HG03354 (cell line): ENCODE measurements around the gene PMIS2.
A peak's percentile ranks its signal among the peaks of the same experiment; 100 is the strongest.

Experiments used
- ATAC-seq: cut with Tn5 transposase; IDR thresholded peaks from one replicate; pipeline ENCODE4 v1.9.1; 2021; ENCODE audit warnings: mild to moderate bottlenecking; ENCODE audit not compliant: unreplicated experiment, poor library complexity, severe bottlenecking

The PMIS2 gene

DNA sequence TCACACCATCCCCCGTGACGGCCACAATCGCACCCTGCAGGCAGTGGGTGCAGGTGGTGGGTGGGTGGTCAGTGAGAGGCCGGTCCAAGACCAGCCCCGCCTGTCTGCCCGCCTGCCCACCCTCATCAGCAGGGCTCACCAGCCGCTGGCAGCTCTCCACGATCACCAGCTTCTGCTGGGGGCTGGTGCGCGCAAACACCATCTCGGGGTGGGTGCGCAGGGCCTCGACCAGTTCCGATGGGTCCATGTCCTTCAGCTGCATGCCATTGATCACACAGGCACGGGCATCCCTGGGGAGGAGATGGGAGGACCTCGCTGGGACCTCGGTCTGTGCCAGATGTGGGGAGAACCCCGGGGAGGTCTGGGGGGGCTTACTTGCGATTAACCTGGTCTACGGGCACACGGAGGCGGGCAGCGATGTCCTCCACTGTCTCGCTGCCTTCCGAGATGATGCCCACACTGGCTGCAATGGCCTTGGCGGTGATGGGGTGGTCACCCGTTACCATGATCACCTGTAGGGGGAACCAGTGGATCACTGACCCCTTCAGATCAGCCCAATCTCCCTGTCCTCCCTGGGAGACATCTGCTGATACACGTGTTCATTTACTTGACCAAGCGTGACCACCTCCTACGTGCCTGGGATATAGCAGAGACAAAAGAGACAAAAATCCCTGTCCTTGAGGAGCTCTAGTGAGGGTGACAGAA lies 30.5 kb upstream of the PMIS2 start:
- ATAC-seq, result no peak

DNA sequence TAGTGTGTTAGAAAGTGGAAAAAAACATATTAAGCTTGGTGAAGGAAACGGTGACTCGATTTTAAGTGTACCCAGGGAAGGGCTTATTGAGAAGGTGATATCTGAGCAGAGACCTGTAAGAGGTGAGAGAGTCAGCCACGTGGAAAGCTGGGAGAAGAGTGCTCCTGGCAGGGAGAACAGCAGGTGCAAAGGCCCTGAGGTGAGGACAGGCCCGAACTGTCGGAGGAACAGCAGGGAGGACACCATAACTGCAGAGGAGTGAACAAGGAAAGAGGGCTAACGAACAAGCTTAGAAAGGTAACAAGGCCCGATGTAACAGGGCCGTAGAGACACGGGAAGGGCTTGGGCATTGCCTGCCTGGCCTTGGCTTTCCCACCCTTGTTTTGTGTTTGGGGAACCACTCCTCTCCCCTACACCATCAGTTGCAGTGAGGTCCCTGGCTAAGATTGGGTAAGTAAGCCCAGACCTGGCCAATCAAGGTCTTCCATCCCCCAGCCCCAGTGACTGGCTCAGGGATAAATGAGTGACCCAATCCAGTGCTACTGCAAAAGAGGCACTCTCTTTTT lies 29.9 kb upstream of the PMIS2 start:
- ATAC-seq, result no peak

DNA sequence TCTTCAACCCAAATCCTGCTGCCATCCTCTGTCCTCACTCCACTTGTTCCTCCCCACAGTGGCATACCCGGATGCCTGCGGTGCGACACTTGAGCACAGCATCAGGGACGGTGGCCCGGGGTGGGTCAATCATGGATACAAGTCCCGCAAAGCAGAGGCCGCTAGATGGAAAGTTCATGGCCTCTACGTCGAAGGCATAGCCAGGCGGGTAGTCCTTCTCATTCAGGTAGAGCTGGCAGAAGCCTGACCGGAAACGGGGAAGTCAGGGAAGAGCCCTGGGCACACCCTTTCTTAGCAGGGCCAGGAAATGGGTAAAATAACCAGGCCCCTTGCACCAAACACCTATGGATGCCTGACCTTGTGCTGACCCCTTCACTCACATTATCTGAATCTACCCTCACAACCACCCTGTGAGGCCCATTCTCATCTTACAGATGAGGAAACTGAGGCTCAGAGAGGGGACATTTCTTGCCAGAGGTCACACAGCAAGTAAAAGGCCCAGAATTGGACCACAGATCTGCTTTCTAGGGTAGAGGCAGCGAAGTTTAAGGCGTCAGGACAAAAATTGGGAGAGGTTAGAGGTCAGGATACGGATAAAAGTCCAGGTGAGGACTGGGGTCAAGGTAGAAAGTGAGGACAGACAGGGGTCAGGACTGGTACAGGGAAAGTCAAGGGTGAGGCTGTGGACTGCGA lies 29.0 kb upstream of the PMIS2 start:
- no peak for ATAC-seq

DNA sequence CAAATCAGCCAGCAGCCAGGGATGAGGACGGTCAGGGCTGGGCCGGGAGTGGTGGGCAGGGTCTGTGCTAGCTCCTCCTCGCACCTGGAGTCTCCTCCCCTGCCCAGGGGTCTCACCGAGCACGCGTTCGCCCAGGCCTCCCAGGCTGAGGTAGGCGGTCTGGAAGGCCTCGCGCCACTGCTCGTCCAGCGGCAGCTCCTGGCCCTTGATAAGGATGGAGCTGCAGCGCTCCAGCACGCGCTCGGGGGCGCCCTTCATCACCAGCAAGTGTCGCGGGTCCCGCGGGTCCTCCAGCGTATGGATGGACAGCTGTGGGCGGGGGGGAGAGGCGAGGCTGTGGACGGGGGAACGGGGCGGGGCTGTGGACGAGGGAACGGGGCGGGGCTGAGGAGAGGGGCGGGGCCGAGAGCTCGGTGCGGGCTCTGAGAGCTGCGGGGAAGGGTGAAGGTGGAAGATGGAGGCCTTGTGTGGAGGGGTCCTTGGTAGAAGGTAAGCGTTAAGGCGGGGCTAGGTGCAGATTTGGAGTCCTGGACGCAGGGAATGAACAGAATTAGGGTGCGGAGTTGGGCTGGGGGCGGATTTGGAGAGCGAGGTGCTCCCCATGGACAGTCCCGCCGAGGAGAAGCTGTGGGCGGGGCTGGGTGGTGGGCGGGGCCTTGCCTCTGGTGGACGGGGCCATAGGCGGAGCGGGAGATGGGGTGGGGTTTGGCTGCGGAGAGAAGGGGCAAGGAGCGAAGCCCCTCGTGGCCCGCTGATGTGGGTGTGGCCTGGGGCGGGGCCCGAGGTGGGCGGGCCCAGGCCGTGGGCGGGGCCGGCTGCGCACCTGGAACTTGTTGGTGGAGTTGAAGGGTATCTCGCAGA lies 28.2 kb upstream of the PMIS2 start:
- ATAC-seq, result no peak

DNA sequence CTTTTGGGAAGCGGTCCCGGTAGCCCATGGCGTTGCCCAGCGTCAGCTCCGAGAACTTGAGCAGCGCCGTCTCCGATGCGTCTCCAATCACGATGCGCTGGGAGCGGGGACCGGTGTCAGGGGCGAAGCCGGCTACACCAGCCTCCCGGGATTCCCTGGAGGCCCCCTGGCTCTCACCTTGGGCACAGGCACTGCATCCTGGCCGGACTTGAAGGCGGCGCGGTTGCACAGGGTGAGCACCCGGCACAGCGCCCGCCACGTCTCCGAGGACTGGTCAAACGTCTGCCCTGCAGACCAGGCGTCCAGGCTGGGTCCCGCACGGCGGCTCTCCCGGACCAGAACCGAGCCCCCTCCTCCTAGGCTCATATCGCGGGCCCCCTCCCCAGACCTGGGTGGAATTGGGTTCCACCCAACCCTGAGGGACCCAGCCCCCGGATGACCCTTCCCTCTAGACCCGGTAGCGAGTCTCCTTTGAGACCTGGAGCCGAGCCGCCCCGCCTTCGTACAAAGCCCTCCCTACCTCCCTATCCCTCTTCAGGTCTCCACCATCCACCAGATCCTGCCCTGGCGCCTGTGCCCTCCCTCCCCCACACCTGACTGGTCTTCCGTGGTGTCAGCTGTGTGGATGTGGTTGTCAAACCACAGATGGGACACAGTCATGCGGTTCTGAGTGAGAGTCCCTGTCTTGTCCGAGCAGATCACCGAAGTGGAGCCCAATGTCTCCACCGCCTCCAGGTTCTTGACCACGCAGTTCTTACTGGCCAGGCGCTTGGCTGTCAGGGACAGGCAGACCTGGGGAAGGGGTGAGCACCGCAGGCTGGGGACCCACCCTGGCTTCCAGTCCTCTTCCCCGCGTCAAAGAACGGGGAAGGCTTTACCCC lies 27.3 kb upstream of the PMIS2 start:
- no peak for ATAC-seq

DNA sequence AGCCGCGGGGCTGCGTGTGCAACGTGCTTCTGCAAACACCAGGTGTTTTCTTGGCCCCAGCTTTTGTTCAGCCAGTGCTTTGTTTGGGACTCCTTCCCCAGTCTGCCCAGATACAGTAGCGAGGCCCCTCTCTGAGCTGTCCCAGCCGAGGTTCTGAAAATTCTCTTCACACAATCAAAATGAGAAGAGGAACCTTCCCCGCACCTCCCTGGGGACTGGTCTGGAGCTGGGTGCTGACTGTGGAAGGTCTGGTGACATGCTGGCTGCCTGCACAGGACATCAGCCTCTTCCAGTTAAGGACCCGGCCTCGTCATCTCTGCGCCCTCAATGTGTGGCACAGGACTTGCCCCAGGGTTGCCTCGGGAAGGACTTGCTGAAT lies 26.7 kb upstream of the PMIS2 start:
- peak; percentile 74 for ATAC-seq

DNA sequence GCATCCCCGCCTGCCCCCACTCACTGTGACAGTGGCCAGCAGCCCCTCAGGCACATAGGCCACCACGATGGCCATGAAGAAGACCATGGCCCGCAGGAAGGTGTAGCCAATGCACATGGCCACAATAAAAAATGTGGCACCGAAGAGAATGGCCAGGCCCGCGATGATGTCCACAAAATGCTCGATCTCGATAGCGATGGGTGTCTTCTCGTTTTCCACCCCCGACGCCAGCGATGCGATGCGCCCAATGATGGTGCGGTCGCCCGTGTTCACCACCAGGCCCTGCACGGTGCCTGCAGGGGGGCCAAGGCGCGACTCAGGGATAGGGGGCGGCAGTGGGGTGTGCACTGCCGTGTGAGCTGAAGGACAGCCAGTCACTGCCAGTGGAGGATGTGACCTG lies 26.2 kb upstream of the PMIS2 start:
- ATAC-seq, result no peak

DNA sequence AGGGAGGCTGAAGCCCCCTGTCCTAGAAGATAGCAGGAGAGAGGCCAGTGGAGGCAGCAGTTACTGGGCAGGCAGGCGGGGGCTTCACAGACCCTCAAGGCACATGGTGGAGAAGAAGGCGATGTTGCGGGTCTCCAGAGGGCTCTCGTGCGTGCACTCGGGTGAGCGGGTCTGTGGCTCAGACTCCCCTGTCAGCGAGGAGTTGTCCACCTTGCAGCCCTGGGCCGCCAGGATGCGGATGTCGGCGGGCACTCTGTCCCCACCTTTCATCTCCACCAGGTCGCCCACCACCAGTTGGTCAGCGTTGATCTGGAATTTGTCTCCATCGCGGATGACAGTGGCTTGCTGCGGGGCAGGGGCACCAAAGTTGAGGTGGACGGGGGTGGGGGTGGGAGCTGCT lies 25.7 kb upstream of the PMIS2 start:
- ATAC-seq, result no peak

DNA sequence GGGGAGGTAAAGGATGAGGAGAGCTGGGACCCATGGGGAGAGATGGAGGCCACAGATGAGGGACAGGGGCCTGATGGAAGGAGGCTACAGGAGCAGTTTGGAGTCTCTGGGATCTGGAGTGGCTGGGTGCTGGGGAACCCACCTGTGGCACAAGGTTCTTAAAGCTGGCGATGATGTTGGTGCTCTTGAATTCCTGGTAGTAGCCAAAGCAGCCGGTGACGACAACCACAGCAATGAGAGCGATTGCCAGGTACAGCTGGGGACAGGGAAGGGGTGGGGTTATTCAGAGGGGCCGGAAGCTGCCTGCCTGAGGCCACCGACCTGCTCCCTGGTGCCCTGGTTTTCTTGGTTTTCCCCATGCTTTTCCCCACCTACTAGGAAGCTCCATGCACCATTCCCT lies 25.3 kb upstream of the PMIS2 start:
- ATAC-seq, result no peak

DNA sequence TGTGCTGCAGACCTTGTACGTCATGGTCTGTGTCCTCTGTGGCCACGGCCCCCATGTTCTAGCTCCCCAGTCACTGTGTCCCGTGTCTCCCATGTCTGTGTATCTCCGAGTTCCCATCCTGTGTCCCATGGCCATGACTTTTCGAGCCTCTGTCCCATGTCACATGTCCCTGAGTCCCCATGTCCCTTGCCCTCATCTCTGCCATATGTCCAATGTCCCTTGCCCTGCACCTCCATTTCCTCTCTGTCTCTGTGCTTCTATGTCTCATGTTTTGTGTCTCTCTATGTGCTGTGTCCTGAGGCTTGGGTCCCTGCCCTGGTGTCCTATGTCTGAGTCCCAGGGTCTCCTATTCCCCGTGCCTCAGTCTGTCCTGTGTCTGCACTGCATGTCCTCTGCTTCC lies 24.5 kb upstream of the PMIS2 start:
- ATAC-seq, result no peak

DNA sequence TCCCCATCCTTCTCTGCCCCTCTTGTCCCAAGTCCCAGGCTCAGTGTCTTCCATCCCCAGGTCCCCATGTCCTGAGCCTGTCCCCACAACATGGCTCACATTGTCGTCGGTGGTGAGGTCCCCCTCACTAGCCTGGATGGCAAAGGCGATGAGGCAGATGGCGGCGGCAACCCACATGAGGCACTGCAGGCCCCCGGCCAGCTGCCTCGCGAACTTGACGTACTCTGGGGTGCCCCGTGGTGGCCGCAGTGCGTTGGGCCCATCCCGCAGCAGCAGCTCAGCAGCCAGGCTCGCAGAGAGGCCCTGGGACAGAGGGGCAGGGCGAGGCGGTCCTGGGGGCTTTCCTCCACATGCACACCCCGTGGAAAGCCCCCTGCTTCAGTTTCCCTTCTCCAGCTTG lies 23.6 kb upstream of the PMIS2 start:
- no peak for ATAC-seq

DNA sequence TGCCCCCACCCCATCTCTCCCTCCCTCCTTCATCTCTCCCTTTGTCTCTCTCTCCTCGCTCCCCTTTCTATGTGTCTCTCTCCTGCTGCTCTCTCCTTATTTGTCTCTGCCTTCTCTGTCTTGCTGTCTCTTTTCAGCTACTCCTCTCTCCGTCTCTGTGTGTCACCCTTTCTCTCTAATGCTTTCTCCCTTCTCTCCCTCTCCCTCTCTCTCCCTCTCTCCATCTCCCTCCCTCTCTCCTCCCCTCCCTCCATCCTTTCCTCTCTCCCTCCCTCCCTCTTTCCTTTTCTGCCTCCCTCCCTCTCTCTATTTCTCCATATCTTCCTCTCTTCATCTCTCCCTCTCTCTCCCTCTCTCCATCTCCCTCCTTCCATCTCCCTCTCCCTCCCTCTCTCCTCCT lies 23.2 kb upstream of the PMIS2 start:
- ATAC-seq, result no peak

DNA sequence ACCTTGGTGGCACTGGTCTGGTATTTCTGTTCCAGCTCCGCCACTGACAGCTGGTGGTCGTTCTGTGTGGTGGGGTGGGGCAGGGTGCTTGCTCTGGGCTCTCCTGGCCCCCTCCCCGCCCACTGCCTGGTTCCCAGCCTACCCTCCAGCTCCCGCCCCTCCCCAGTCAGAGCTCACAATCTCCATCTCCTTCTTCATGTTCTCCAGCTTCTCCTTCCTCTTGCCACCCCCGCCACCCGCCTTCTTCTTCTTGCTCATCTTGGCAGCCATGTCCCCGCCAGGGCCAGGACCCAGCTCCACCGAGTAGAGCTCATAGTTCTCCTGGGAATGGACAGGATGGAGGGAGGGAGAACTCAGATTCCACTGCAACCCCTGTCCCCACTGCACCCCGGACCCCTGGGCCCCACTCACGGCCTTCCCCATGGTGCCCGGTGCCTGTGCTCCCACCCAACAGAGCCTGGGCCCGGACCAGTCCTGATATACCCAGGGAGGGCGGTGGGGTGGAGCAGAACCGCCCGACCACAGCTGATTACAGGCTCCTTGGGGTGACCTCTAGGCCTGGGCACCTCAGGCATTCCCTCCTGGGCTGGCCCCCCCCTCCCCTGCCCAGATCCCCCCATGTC lies 22.7 kb upstream of the PMIS2 start, which contains the start of gene ATP4A:
ATP4A (minus strand) TSS at position 452 of the 623 bp plus-strand sequence; CDS start at position 423, 29 bp downstream.
- ATAC-seq, result no peak

DNA sequence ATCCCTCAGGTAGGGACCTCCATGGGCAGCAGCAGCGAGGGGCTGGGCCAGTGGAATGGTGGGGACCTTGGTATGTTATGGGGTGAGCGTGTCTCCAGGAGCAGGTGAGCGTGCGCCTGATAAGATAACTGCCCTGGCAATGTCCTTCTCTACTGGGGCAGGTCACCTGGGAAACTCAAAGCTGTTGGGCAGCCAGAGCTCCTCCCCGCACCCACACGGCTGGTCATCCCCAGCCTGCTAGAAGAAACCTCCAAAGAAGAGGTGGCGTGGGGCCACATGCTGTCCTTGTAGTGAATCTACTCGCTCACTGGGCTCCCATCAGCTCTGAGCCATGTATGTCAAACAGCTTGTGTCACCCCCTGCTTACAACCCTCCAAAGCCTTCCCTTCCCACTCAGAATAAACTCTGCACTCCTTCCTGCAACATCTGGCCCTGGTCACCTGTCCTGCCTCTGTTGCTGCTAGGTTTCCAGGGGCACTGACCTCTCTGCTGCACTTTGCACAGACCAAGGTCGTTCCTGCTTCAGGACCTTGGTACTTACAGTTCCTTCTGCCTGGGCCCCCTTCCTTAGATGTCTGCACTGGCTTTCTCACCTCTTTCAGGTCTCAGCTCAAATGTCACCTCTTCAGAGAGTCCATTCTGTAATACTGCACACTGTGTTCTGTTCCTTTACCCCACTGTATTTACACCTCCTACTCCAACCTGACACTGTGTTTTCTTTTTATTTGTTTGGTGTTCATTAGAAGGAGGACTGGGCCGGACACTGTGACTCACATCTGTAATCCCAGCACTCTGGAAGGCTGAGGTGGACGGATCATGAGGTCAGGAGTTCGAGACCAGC lies 20.7 kb upstream of the PMIS2 start:
- no peak for ATAC-seq

DNA sequence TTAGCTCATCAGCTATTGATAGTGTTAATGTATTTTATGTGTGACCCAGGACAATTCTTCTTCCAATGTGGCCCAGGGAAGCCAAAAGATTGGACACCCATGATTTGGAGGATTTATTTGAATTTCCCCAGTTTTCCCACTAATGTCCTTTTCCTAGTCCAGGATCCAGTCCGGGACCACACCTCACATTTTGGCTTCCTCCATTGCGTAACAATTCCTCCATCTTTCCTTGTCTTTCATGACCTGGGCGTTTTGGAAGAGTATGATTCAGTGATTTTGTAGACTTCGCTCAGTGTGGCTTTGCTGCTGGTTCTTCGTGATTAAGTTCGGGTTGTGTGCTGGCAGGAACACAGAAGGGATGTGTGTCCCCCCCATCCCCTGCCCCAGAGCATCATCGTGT lies 19.2 kb upstream of the PMIS2 start:
- ATAC-seq, result no peak

DNA sequence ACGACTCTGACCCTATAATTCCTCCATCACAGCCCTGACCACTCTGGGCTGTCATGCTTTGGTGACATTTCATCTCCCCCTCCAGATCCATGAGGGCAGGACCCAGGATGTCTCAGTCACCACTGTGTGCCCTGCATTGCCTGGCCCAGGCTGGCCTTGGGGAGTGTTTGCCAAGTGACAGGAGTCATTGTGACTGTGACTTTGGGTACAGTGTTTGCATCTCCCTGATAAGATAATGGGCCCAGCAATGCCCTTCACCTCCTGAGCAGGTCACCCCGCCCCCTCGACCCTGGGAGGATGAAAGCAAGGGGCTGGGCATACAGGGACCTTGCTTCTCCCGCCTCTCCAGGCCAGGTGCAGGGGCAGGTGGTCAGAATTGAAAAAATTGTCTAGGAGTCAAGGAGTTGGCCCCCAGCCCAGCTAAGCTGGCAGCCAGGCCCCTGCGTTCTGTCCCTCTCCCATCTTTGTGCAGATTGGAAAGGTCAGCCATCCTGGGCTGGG lies 16.6 kb upstream of the PMIS2 start:
- no peak for ATAC-seq

DNA sequence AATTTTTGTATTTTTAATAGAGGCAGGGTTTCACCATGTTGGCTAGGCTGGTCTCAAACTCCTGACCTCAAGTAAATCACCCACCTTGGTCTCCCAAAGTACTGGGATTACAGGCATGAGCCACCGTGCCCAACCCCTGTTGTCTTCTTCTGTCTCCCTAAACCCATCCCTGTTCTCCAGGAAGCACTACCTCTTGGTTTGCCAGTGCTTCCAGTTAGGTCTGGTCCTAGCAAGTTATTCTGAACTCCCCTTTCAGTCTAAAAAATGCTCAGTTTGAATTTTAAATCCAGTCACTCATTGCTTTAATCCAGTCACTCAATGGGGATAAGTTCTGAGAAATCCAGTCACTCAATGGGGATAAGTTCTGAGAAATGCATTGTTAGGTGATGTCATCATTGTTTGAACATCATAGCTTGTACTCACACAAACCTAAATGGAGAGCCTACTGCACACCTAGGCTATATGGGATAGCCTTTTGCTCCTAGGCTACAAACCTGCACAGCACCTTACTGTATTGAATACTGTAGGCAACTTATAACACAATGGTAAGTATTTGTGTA lies 14.5 kb upstream of the PMIS2 start:
- ATAC-seq, result no peak

DNA sequence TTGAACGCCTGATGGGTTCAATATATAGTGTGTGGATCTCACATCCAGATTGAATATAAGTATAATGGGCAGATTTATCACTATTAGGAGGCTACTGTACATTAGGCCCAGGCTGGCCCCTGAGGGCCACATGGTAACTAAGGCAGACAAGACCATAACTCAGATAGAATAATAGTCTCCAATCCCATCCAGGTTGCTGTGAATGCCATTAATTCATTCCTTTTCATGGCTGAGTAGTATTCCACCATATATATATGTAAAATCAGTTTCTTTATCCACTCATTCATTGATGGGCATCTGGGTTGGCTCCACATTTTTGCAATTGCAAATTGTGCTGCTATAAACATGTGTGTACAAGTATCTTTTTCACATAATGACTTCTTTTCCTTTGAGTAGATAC lies 8.1 kb upstream of the PMIS2 start:
- no peak for ATAC-seq
